22Rv1 (cell line): ENCODE data around the gene PDE3A.

Experiments used
- CTCF ChIP-seq: fragments of 450-650 bp; IDR thresholded peaks from 2 replicates; pipeline ENCODE4 v1.5.1; 2017; ENCODE audit warnings: mild to moderate bottlenecking
- ZFX ChIP-seq: fragments of 450-650 bp; IDR thresholded peaks from 2 replicates; pipeline ENCODE4 v1.6.1; 2017; ENCODE audit warnings: antibody characterized with exemption, borderline replicate concordance

GRCh38 chr12:20695232-20695631 is 326.9 kb downstream of the PDE3A start, which contains the start of gene SLCO1C1:
- TF ChIP-seq CTCF (no peak), ZFX (no peak)
